GM12878 (cell line): ENCODE results near the gene CARD16. TPM values are rescaled to one million over a fixed set of nuclear protein-coding genes. Genes with fewer than 3 reads are reported as not detected.

Experiments used
- ATAC-seq: fragments of 200-7000 bp; cut with Tn5 transposase; 3 replicates; pipeline ENCODE4 v1.9.1; 2020; ENCODE audit warnings: mild to moderate bottlenecking, moderate library complexity
- BruUV-seq: library from RNA; stranded (reverse); fragments of 400-500 nt; replicated peaks from 2 replicates; lab custom pipeline; 2021; lab: Mats Ljungman, UMichigan
- CTCF ChIA-PET: fragments of 300-600 bp; sonication (Branson Sonifier 250); formaldehyde crosslinking; extraction: SDS; loops from one replicate; lab custom pipeline; 2021; ENCODE audit warnings: inconsistent platforms; lab: Yijun Ruan, JAX
- POLR2A ChIA-PET: fragments of 350-600 bp; formaldehyde crosslinking; extraction: SDS; loops from one replicate; lab custom pipeline; 2021; ENCODE audit warnings: inconsistent platforms; lab: Charles Lee
- RAD21 ChIA-PET: fragments of 300-600 bp; sonication (Branson Sonifier 250); formaldehyde crosslinking; loops from one replicate; lab custom pipeline; 2023; ENCODE audit warnings: antibody characterized with exemption; ENCODE audit not compliant: unreplicated experiment; lab: Charles Lee
- SMC1A ChIA-PET: fragments of 300-600 bp; sonication (Branson Sonifier 250); formaldehyde crosslinking; loops from one replicate; lab custom pipeline; 2023; ENCODE audit not compliant: unreplicated experiment, uncharacterized antibody; lab: Charles Lee
- DNase-seq: peaks from one replicate; pipeline ENCODE4 v3.0.0-alpha.2; 2011; ENCODE audit warnings: low read depth, low spot score
- FAIRE-seq: peaks from 3 replicates; lab custom pipeline; 2011; peaks lifted over from hg19 to GRCh38; lab: Jason Lieb, UNC
- H2AFZ ChIP-seq: 2 replicates; pipeline ENCODE4 v1.6.0; 2011; ENCODE audit warnings: low read depth, low read length, control low read depth; ENCODE audit not compliant: control insufficient read depth
- H3K27ac ChIP-seq: 2 replicates; pipeline ENCODE4 v1.5.1; 2011; ENCODE audit warnings: control low read depth; ENCODE audit not compliant: control insufficient read depth, insufficient read depth
- H3K27me3 ChIP-seq, 2 experiments: replicated peaks in 1 of 2; 2 replicates each; pipeline versions ENCODE4 v1.6.0 to v1.6.1; 2011; ENCODE audit warnings: low read length in 1 of 2; ENCODE audit not compliant: control insufficient read depth in 2 of 2, insufficient read depth in 2 of 2
- H3K36me3 ChIP-seq, 2 experiments: 2 replicates each; pipeline ENCODE4 v1.5.1; 2011; ENCODE audit warnings: low read length in 1 of 2; ENCODE audit not compliant: control insufficient read depth in 2 of 2, insufficient read depth in 2 of 2
- H3K4me1 ChIP-seq: 2 replicates; pipeline ENCODE4 v1.6.1; 2011; ENCODE audit warnings: mild to moderate bottlenecking, low read length, moderate library complexity, mixed read lengths; ENCODE audit not compliant: control insufficient read depth, insufficient read depth
- H3K4me2 ChIP-seq: 2 replicates; pipeline ENCODE4 v1.6.0; 2011; ENCODE audit warnings: control low read depth; ENCODE audit not compliant: control insufficient read depth, insufficient read depth
- H3K4me3 ChIP-seq: fragments of 200-600 bp; sonication (generic); 2 replicates; pipeline ENCODE4 v1.5.1; 2016
- H3K79me2 ChIP-seq: 2 replicates; pipeline ENCODE4 v1.6.0; 2011; ENCODE audit warnings: low read length; ENCODE audit not compliant: control insufficient read depth, insufficient read depth
- H3K9ac ChIP-seq: 2 replicates; pipeline ENCODE4 v1.8.0; 2011; ENCODE audit warnings: low read length, control low read depth, mixed read lengths; ENCODE audit not compliant: control insufficient read depth, insufficient read depth
- H3K9me3 ChIP-seq: replicated peaks from 3 replicates; pipeline ENCODE4 v1.5.1; 2011; ENCODE audit warnings: mild to moderate bottlenecking, low read length; ENCODE audit not compliant: control insufficient read depth, insufficient read depth
- H4K20me1 ChIP-seq: 2 replicates; pipeline ENCODE4 v1.6.0; 2011; ENCODE audit not compliant: control insufficient read depth, insufficient read depth
- ETV6 ChIP-seq, 2 experiments: fragments of 450-650 bp in 1 of 2; IDR thresholded peaks in 1 of 2; conservative IDR thresholded peaks in 1 of 2; 2 replicates each; pipeline ENCODE4 v1.6.1; 2014; ENCODE audit warnings: antibody characterized with exemption in 1 of 2, borderline replicate concordance in 1 of 2, low read depth in 1 of 2, mild to moderate bottlenecking in 1 of 2, moderate library complexity in 1 of 2
- FOS ChIP-seq: IDR thresholded peaks from 3 replicates; pipeline ENCODE4 v1.6.1; 2011; ENCODE audit warnings: borderline replicate concordance; ENCODE audit not compliant: insufficient read length; ENCODE audit errors: extremely low read depth
- NR2C2 ChIP-seq: IDR thresholded peaks from 2 replicates; pipeline ENCODE4 v1.6.1; 2011; ENCODE audit warnings: borderline replicate concordance, low read depth; ENCODE audit not compliant: control insufficient read depth, insufficient read length
- PAX5 ChIP-seq: IDR thresholded peaks from 2 replicates; pipeline ENCODE4 v1.6.1; 2011; ENCODE audit warnings: low read depth, low read length, borderline replicate concordance
- RELA ChIP-seq: fragments of 450-650 bp; IDR thresholded peaks from 2 replicates; pipeline ENCODE4 v1.8.0; 2014; ENCODE audit warnings: borderline replicate concordance; ENCODE audit not compliant: partially characterized antibody
- SIX5 ChIP-seq: IDR thresholded peaks from 2 replicates; pipeline ENCODE4 v1.6.1; 2011; ENCODE audit warnings: mild to moderate bottlenecking, low read depth, low read length, moderate library complexity; ENCODE audit not compliant: severe bottlenecking
- SMAD5 ChIP-seq: IDR thresholded peaks from 2 replicates; pipeline ENCODE4 v1.6.1; 2016; ENCODE audit warnings: antibody characterized with exemption, low read depth
- ZNF207 ChIP-seq: fragments of 450-650 bp; IDR thresholded peaks from 2 replicates; pipeline ENCODE4 v1.6.1; 2014; ENCODE audit warnings: antibody characterized with exemption, mild to moderate bottlenecking, borderline replicate concordance
- WGBS: methylation state at CpG from one replicate; pipeline ENCODE4 v1.1.6; 2016; ENCODE audit warnings: low lambda C conversion rate; ENCODE audit not compliant: insufficient replicate concordance, insufficient coverage; ENCODE audit errors: missing lambda C conversion rate; 5-methylcytosine and 5-hydroxymethylcytosine counted together
- in situ Hi-C: fragments of 300-500 bp; cut with MboI; formaldehyde crosslinking; loops from 9 replicates; pipeline ENCODE4 v1.14.3; 2018; ENCODE audit warnings: mixed read lengths
- intact Hi-C: fragments of 100-400 bp; cut with micrococcal nuclease; formaldehyde crosslinking; loops from one replicate; pipeline ENCODE4 v1.14.2; 2022; ENCODE audit not compliant: unreplicated experiment
- polyA plus RNA-seq, 11 experiments: library from polyadenylated mRNA; depleted of rRNA in 4 of 11; unstranded in 6 of 11; stranded (reverse) in 5 of 11; fragments of >200 nt; fragmentation: Nextera tagmentation in 4 of 11; fragmentation: Illumina TruSeq in 1 of 11; extraction: Ambion mirVana in 4 of 11; extraction: Trizol in 1 of 11; gene quantifications; 1 replicate in 1 of 11; 2 replicates in 10 of 11; pipeline versions ENCODE4 v1.2.1 to v1.2.3, GENCODE V29; 2011 to 2016; ENCODE audit warnings: inconsistent platforms in 2 of 11, missing spikeins in 2 of 11, low read depth in 1 of 11
- total RNA-seq, 4 experiments: library from RNA; depleted of rRNA in 3 of 4; stranded (reverse); fragments of >200 nt in 3 of 4; fragmentation: Illumina TruSeq in 1 of 4; extraction: Trizol in 1 of 4; gene quantifications; 2 replicates each; pipeline versions ENCODE4 v1.2.1 to v1.2.3, GENCODE V29; 2013 to 2021
- TF ChIP-seq, protein P1 (sequence below): IDR thresholded peaks from 2 replicates; pipeline ENCODE4 v1.6.1; 2012; ENCODE audit warnings: improper control_type of control experiment, low read depth, low read length; ENCODE audit not compliant: insufficient replicate concordance

The CARD16 gene
- total and polyA plus RNA-seq, 10 of the 15 experiments (the other 5 are each of a cell fraction or from before 2014, with no cell fraction given), result 11.8 to 76.3 (median 25.9) TPM

DNA sequence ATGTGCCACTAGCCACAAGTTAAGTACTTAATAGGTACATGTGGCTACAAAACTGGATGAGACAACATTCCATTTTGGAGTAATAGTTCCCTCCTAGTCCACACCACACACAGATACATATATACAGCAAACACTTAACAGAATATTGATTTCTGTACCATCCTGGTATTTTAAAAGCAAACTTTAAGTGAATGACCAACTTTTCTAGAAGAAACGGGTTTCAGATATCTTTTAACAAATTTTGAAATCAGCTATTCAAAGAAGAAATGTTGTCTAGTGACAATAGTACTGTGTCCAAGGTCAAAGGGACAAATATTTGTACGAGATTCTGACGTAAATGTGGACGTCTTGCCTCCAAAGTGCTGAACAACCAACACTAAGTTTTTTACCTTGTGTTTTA lies 12.3 kb upstream of the CARD16 start:
- ChIA-PET RAD21 (no interaction called here), SMC1A (interaction anchor here (2.0 kb wide), 1 partner anchor 27 kb away, joined by 4 read pairs; no protein-coding TSS in a partner anchor), POLR2A (no interaction called here), CTCF (no interaction called here)
- WGBS, result 0% methylated on average over 4 of the region's 4 CpGs
- Histone ChIP-seq H3K27me3 (no peaks in the 10 kb centered on the region; a peak in 1 of 4 replicates), H4K20me1 (no peaks in the 10 kb centered on the region), H3K9ac (no peak overlapping the region), H2AFZ (no peak overlapping the region), H3K4me3 (no peak overlapping the region), H3K36me3 (no peaks in the 10 kb centered on the region), H3K27ac (no peak overlapping the region), H3K9me3 (no peaks in the 10 kb centered on the region), H3K79me2 (no peaks in the 10 kb centered on the region), H3K4me2 (no peak overlapping the region), H3K4me1 (no peaks in the 10 kb centered on the region)
- BruUV-seq, result no TSS peak
- no peak for TF ChIP-seq SIX5
- TF ChIP-seq SMAD5, result no peak
- FAIRE-seq (no peak), DNase-seq (no peak), ATAC-seq (no peak)
- in situ Hi-C loops (no loop called here), intact Hi-C loops (no loop called here)

DNA sequence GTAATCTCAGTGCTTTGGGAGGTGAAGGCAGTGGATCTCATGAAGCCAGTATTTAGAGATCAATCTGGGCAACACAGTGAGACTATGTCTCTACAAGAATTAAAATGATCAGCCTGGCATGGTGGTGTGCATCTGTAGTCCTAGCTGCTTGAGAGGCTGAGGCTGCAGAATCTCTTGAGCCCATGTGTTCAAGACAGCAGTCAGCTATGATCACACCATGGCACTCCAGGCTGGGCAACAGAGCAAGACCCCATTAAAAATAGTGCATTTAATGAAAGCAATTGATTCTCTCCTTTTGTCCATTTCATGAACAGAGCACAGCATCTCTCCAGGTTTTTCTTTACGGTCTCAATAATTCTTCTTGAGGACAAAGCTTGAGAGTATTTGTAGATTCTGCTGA lies 11.3 kb upstream of the CARD16 start:
- SMC1A ChIA-PET, result interaction anchor here (2.0 kb wide), 1 partner anchor 26 kb away, joined by 4 read pairs; no protein-coding TSS in a partner anchor
- no peak for TF ChIP-seq PAX5
- no peak for TF ChIP-seq NR2C2
- no peak for TF ChIP-seq FOS
- no peak for TF ChIP-seq ZNF207
- TF ChIP-seq RELA, result no peak
- TF ChIP-seq ETV6 (conservative IDR thresholded peaks at IDR 0.05 in 1 of 2, IDR thresholded peaks at IDR 0.05 in 1 of 2; ENCODE audit: borderline replicate concordance in 1 of 2, low read depth in 1 of 2), result no peak
- TF ChIP-seq, protein P1, sequence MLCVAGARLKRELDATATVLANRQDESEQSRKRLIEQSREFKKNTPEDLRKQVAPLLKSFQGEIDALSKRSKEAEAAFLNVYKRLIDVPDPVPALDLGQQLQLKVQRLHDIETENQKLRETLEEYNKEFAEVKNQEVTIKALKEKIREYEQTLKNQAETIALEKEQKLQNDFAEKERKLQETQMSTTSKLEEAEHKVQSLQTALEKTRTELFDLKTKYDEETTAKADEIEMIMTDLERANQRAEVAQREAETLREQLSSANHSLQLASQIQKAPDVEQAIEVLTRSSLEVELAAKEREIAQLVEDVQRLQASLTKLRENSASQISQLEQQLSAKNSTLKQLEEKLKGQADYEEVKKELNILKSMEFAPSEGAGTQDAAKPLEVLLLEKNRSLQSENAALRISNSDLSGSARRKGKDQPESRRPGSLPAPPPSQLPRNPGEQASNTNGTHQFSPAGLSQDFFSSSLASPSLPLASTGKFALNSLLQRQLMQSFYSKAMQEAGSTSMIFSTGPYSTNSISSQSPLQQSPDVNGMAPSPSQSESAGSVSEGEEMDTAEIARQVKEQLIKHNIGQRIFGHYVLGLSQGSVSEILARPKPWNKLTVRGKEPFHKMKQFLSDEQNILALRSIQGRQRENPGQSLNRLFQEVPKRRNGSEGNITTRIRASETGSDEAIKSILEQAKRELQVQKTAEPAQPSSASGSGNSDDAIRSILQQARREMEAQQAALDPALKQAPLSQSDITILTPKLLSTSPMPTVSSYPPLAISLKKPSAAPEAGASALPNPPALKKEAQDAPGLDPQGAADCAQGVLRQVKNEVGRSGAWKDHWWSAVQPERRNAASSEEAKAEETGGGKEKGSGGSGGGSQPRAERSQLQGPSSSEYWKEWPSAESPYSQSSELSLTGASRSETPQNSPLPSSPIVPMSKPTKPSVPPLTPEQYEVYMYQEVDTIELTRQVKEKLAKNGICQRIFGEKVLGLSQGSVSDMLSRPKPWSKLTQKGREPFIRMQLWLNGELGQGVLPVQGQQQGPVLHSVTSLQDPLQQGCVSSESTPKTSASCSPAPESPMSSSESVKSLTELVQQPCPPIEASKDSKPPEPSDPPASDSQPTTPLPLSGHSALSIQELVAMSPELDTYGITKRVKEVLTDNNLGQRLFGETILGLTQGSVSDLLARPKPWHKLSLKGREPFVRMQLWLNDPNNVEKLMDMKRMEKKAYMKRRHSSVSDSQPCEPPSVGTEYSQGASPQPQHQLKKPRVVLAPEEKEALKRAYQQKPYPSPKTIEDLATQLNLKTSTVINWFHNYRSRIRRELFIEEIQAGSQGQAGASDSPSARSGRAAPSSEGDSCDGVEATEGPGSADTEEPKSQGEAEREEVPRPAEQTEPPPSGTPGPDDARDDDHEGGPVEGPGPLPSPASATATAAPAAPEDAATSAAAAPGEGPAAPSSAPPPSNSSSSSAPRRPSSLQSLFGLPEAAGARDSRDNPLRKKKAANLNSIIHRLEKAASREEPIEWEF, result no peak

More for the DNA sequence above, 11.3 kb upstream of the CARD16 start:
- no peak for ATAC-seq
- no TSS peak for BruUV-seq
- no peak overlapping the region for H3K4me2 ChIP-seq
- H4K20me1 ChIP-seq, result no peaks in the 10 kb centered on the region
- H3K4me3 ChIP-seq, result no peak overlapping the region
- H2AFZ ChIP-seq, result no peak overlapping the region
- no peaks in the 10 kb centered on the region for H3K4me1 ChIP-seq
- CTCF ChIA-PET, result interaction anchor here (0.7 kb wide), 1 partner anchor 24 kb away, joined by 3 read pairs; no protein-coding TSS in a partner anchor
- intact Hi-C loops, result no loop called here
- no peaks in the 10 kb centered on the region for H3K36me3 ChIP-seq
- POLR2A ChIA-PET, result no interaction called here
- no peak for FAIRE-seq
- DNase-seq, result no peak
- H3K27me3 ChIP-seq, result no peaks in the 10 kb centered on the region; a peak in 1 of 4 replicates
- 35% methylated on average over 1 of the region's 1 CpG for WGBS
- RAD21 ChIA-PET, result no interaction called here
- no peak overlapping the region for H3K27ac ChIP-seq
- H3K9me3 ChIP-seq, result no peaks in the 10 kb centered on the region
- H3K9ac ChIP-seq, result no peak overlapping the region
- in situ Hi-C loops, result no loop called here
- no peaks in the 10 kb centered on the region for H3K79me2 ChIP-seq
